ENCODE measurements around the gene TRABD2A.
A peak's percentile ranks its signal among the peaks of the same experiment; 100 is the strongest.

Gene TRABD2A

GRCh38 chr2:84885111-84885510 is 4.2 kb upstream of the TRABD2A start:
- peaks cover 16% of the 10 kb centered on the region for H3K4me1 ChIP-seq (ENCODE audit: low read length)
- H3K79me2 ChIP-seq (ENCODE audit: low read length) = no peaks in the 10 kb centered on the region
- no peaks in the 10 kb centered on the region for H3K9me2 ChIP-seq (replicated peaks; ENCODE audit: insufficient read depth, low read length)
- H3F3A ChIP-seq (ENCODE audit: insufficient read depth, low read length) = peaks cover 8% of the 10 kb centered on the region; the same call in 1 of the 2 replicates
- no peak overlapping the region for H2AFZ ChIP-seq (ENCODE audit: low read length)
- H3K27me3 ChIP-seq (replicated peaks; ENCODE audit: insufficient read depth, low read length) = peaks cover 8% of the 10 kb centered on the region
- TF ChIP-seq EZH2 (optimal IDR thresholded peaks at IDR 0.05; ENCODE audit: low read depth, low read length) = no peak
- TF ChIP-seq CTCF (IDR thresholded peaks at IDR 0.05; ENCODE audit: low read length) = no peak
- no peak for TF ChIP-seq EZH2phosphoT487 (IDR thresholded peaks at IDR 0.05; ENCODE audit: low read length)
- no peak overlapping the region for H3K4me2 ChIP-seq (ENCODE audit: low read depth, low read length)
- DNase-seq = no peak
- H3K27ac ChIP-seq (ENCODE audit: low read length) = no peak overlapping the region
- no peaks in the 10 kb centered on the region for H3K9me3 ChIP-seq (replicated peaks; ENCODE audit: insufficient read depth, low read length)
- no peaks in the 10 kb centered on the region for H3K36me3 ChIP-seq (replicated peaks; ENCODE audit: insufficient read depth, low read length)
- no peaks in the 10 kb centered on the region for H4K20me1 ChIP-seq (ENCODE audit: insufficient read depth, low read length)
- H3K4me3 ChIP-seq (ENCODE audit: low read length) = no peak overlapping the region
- no peak overlapping the region for H3K9ac ChIP-seq (ENCODE audit: low read length)

GRCh38 chr2:84884449-84884848 is 3.6 kb upstream of the TRABD2A start:
- Histone ChIP-seq H3K9ac (ENCODE audit: low read length) (no peak overlapping the region), H3K27ac (ENCODE audit: low read length) (no peak overlapping the region), H3K9me3 (replicated peaks; ENCODE audit: insufficient read depth, low read length) (no peaks in the 10 kb centered on the region), H3K36me3 (replicated peaks; ENCODE audit: insufficient read depth, low read length) (no peaks in the 10 kb centered on the region), H4K20me1 (ENCODE audit: insufficient read depth, low read length) (no peaks in the 10 kb centered on the region), H3K4me3 (ENCODE audit: low read length) (no peak overlapping the region), H3K9me2 (replicated peaks; ENCODE audit: insufficient read depth, low read length) (no peaks in the 10 kb centered on the region), H3K79me2 (ENCODE audit: low read length) (no peaks in the 10 kb centered on the region), H3K4me2 (ENCODE audit: low read depth, low read length) (no peak overlapping the region), H3F3A (ENCODE audit: insufficient read depth, low read length) (peaks cover 8% of the 10 kb centered on the region; the same call in 1 of the 2 replicates), H2AFZ (ENCODE audit: low read length) (no peak overlapping the region), H3K4me1 (ENCODE audit: low read length) (peaks cover 16% of the 10 kb centered on the region), H3K27me3 (replicated peaks; ENCODE audit: insufficient read depth, low read length) (peaks cover 11% of the 10 kb centered on the region)
- DNase-seq = no peak
- no peak for TF ChIP-seq EZH2phosphoT487 (IDR thresholded peaks at IDR 0.05; ENCODE audit: low read length)

- H2AFZ ChIP-seq (ENCODE audit: low read length) = no peak overlapping the region
- no peak overlapping the region for H3K9ac ChIP-seq (ENCODE audit: low read length)
- H3K4me1 ChIP-seq (ENCODE audit: low read length) = 0 out of 2 replicates have a peak, but pooled peaks cover 4% of the 10 kb centered on the region
- TF ChIP-seq CTCF (IDR thresholded peaks at IDR 0.05; ENCODE audit: low read length) = no peak
- TF ChIP-seq EZH2 (optimal IDR thresholded peaks at IDR 0.05; ENCODE audit: low read depth, low read length) = no peak
- TF ChIP-seq EZH2phosphoT487 (IDR thresholded peaks at IDR 0.05; ENCODE audit: low read length) = no peak
- H4K20me1 ChIP-seq (ENCODE audit: insufficient read depth, low read length) = no peaks in the 10 kb centered on the region
- DNase-seq = no peak
- no peaks in the 10 kb centered on the region for H3K79me2 ChIP-seq (ENCODE audit: low read length)
- H3K4me3 ChIP-seq (ENCODE audit: low read length) = no peak overlapping the region
- H3F3A ChIP-seq (ENCODE audit: insufficient read depth, low read length) = 0 out of 2 replicates have a peak, but pooled peaks cover 2% of the 10 kb centered on the region
- no peaks in the 10 kb centered on the region for H3K36me3 ChIP-seq (replicated peaks; ENCODE audit: insufficient read depth, low read length)
- H3K27ac ChIP-seq (ENCODE audit: low read length) = no peak overlapping the region
- no peaks in the 10 kb centered on the region for H3K9me2 ChIP-seq (replicated peaks; ENCODE audit: insufficient read depth, low read length)
- H3K4me2 ChIP-seq (ENCODE audit: low read depth, low read length) = peak overlapping the region; percentile 95; the same call in 1 of the 2 replicates
- no peaks in the 10 kb centered on the region for H3K9me3 ChIP-seq (replicated peaks; ENCODE audit: insufficient read depth, low read length)
- peaks cover 22% of the 10 kb centered on the region for H3K27me3 ChIP-seq (replicated peaks; ENCODE audit: insufficient read depth, low read length)
These were observed 2.1 kb upstream of the TRABD2A start for GRCh38 chr2:84882775-84883550.

GRCh38 chr2:84882414-84882738 is 1.5 kb upstream of the TRABD2A start:
- H3K4me2 ChIP-seq (ENCODE audit: low read depth, low read length) = peak overlapping the region; percentile 95; the same call in 1 of the 2 replicates

More at GRCh38 chr2:84882414-84882738, 1.5 kb upstream of the TRABD2A start:
- no peaks in the 10 kb centered on the region for H3K36me3 ChIP-seq (replicated peaks; ENCODE audit: insufficient read depth, low read length)
- H3K27ac ChIP-seq (ENCODE audit: low read length) = no peak overlapping the region
- no peaks in the 10 kb centered on the region for H4K20me1 ChIP-seq (ENCODE audit: insufficient read depth, low read length)
- 0 out of 2 replicates have a peak, but pooled peaks cover 2% of the 10 kb centered on the region for H3F3A ChIP-seq (ENCODE audit: insufficient read depth, low read length)
- no peaks in the 10 kb centered on the region for H3K79me2 ChIP-seq (ENCODE audit: low read length)
- 0 out of 2 replicates have a peak, but pooled peaks cover 4% of the 10 kb centered on the region for H3K4me1 ChIP-seq (ENCODE audit: low read length)
- H3K4me3 ChIP-seq (ENCODE audit: low read length) = peak overlapping the region; percentile 72; the same call in 1 of the 2 replicates
- H3K27me3 ChIP-seq (replicated peaks; ENCODE audit: insufficient read depth, low read length) = peaks cover 22% of the 10 kb centered on the region
- no peak overlapping the region for H2AFZ ChIP-seq (ENCODE audit: low read length)
- no peak for DNase-seq
- TF ChIP-seq CTCF (IDR thresholded peaks at IDR 0.05; ENCODE audit: low read length) (no peak), EZH2phosphoT487 (IDR thresholded peaks at IDR 0.05; ENCODE audit: low read length) (no peak), EZH2 (optimal IDR thresholded peaks at IDR 0.05; ENCODE audit: low read depth, low read length) (no peak)
- no peaks in the 10 kb centered on the region for H3K9me2 ChIP-seq (replicated peaks; ENCODE audit: insufficient read depth, low read length)
- H3K9me3 ChIP-seq (replicated peaks; ENCODE audit: insufficient read depth, low read length) = no peaks in the 10 kb centered on the region
- no peak overlapping the region for H3K9ac ChIP-seq (ENCODE audit: low read length)
